Measurements from ENCODE around the gene RYR3. TPM values are rescaled to one million over a fixed set of nuclear protein-coding genes. Genes with fewer than 3 reads are reported as not detected.

Gene RYR3
- total and polyA plus RNA-seq, 5 donors: 0.06 to 0.28 (median 0.09) TPM

Other genes with a start within 250 kb of the RYR3 start
- gene FMN1, start 116.3 kb upstream of the RYR3 start, total RNA-seq: 1 to 10 TPM; 1.7 to 8.5 (median 3.5) TPM
- gene FMN1, start 116.3 kb upstream of the RYR3 start, polyA plus RNA-seq: 0.63 TPM

All from right cardiac atrium (tissue), 5 donors.